Ureter (tissue), 1 donor: ENCODE results near the gene PPFIA2. TPM values are rescaled to one million over a fixed set of nuclear protein-coding genes. Genes with fewer than 3 reads are reported as not detected.

Experiments
- DNase-seq: peaks from one replicate; pipeline ENCODE4 v3.0.0-alpha.2; 2020; ENCODE audit warnings: low spot score
- total RNA-seq: library from RNA; stranded (reverse); gene quantifications from one replicate; pipeline ENCODE4 v1.2.4, GENCODE V29; 2023
- donor health status: DM: yes; HTN: yes; CAD: no.

Gene PPFIA2
- total RNA-seq, 1 donor from 2014 or later = 18.5 TPM

DNA sequence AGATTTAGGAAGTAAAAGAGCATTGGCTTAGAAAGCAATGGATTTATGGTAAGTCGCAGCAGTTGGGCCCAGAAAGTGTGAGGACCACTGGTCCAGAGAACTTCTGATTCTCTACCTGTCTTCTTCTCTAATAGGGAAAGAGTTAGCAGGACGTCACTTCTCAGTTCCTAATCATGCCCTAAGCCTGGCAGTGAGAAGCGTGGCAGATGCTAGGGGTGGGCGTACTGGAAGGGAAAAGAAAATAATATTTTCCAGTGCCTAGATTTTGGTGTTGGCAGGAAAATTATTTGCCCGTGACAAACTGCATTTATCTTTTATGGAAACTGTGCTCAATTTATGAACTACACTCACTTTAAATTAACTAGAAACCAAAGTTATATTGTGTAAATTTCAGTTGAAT, 212.3 kb downstream of the PPFIA2 start:
- DNase-seq = no peak

GRCh38 chr12:81543621-81544139, 215.5 kb downstream of the PPFIA2 start:
- no peak for DNase-seq

GRCh38 chr12:81542065-81543010, 216.8 kb downstream of the PPFIA2 start:
- no peak for DNase-seq

GRCh38 chr12:81541121-81541520, 218.0 kb downstream of the PPFIA2 start:
- no peak for DNase-seq

DNA sequence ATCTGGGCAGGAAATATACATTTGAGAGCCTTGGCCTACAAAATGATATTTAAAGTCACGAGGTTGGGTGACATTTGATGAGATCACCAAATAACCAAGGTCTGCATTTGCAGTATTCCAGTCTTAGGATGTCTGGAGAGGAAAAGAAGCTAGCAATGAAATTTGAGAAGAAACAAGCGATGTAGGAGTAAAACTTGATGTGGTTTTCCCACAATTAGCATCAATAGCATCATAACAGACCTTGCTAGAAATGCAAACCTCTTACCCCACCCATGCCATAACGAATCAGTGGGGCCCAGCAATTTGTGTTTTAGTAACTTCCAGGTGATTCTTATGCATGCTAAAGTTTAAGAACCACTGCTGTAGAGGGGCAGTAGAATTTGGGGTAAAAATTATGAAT, 219.9 kb downstream of the PPFIA2 start:
- no peak for DNase-seq

DNA sequence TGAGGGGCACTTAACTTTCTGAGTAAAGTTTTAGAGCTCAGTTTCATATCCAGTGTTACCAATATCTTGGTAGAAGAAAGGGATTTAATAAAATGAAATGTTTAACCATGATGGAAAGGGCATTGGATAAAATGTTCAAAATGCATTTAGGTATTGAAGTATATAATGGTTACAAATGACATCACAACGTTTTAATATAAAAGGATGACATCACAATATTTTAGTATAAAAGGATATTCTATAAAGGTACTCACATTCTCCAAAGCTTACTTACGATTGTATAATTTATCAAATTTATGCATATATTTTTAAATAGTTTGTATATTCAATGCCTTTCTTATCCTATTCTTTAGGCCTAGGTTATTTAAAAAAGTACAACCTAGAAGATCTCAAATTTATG, 226.1 kb downstream of the PPFIA2 start:
- no peak for DNase-seq

GRCh38 chr12:81530352-81530751, 228.8 kb downstream of the PPFIA2 start:
- no peak for DNase-seq

- DNase-seq = no peak
These were observed 238.8 kb downstream of the PPFIA2 start for GRCh38 chr12:81520064-81520945.

DNA sequence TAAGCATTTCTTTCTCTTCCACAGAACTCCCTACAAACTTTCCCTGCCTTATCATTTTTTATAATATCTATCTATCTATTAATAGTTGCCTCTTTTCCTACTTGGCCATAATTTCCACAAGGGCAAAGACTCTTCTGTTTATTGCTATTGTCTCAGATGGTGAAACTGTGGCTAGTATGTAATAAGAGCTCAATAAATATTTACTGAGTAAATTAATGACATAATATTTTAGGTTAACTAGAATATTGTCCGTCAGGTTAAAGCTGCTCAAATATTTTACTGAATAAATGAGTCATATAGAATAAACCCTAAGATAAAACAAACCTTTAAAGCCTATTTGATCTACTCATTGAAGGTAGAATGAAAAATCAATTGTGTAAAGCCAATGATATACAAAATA, 240.5 kb downstream of the PPFIA2 start:
- DNase-seq = no peak

DNA sequence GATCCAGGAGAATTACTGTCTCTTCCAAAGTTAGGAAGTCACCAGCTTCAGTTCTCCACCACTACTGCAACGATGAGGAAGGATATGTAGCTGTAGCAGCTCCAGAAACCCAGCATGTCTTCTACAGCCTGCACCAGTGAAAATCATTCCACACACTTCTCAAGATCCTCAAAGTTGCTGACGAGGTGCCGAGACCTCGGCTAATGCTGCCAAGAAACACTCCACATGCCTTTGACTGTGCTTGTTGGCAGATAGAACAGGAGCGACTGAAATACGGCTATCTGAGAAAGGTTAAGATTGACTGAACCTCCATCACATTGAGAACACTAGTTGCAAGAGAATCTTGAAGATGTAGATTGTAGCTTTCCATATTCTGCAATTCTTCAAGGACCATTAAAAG, 241.9 kb downstream of the PPFIA2 start:
- DNase-seq = no peak

DNA sequence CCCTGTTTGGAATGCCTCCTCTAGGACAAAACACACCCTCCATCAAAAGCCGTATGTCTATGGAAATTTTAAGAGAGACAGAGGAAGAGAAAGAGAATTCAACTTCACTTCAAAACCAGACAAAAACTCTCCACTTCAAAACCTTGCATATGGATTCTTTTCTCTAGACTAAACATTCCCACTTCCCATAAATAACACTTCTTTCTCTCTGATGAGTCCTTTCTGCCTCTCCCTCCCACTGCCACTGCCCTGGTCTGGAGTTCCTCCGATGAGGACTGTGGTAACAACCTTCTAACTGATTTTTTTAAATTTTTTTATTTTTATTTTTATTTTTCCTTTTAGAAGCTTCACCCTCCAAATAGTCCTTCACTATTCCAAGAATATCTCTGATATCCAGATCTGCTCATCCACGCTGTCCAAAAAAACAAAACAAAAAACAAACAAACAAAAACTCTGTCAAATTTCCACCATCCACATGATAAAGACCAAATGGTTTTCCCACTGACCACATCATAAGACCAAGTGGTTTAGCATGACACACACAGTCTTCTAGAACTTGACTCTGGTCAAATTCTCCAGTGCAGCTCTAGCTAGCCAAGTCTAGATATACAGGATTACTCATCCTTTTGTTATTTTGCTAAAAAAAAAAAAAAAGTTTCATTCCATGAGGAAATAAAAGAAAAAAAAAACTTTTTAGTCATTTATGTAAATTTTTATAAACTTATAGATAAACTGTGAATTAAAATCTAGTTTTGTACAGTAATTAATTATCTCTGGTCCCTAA, 256.0 kb downstream of the PPFIA2 start:
- DNase-seq = no peak

GRCh38 chr12:81500788-81501187, 258.4 kb downstream of the PPFIA2 start:
- DNase-seq = no peak

GRCh38 chr12:81499809-81500208, 259.3 kb downstream of the PPFIA2 start:
- DNase-seq = no peak

- DNase-seq = no peak
These were observed 266.9 kb downstream of the PPFIA2 start for GRCh38 chr12:81492131-81492720.

GRCh38 chr12:81472934-81473333, 286.2 kb downstream of the PPFIA2 start:
- no peak for DNase-seq

- no peak for DNase-seq
These were observed 288.2 kb downstream of the PPFIA2 start for GRCh38 chr12:81470923-81471322.

DNA sequence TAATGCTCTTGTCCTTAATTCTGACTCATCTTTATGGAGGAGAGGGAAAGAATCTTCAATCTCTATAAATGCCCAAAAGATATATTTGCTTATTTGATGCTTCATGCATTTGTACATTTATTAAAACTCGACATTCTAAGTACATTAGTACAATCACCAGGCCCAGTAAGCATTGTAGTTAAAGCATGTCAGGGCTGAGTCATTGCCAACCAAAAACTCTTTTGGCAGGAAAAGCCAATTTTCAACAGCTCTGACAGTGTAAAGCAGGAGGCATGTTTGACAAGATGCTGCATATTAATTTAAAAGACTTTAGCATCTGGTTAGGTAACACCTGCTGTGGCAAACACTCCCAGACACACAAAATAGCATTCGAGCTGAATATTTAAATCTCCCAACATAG, 290.9 kb downstream of the PPFIA2 start:
- no peak for DNase-seq

- DNase-seq = no peak
These were observed 293.3 kb downstream of the PPFIA2 start for GRCh38 chr12:81465876-81466275.

DNA sequence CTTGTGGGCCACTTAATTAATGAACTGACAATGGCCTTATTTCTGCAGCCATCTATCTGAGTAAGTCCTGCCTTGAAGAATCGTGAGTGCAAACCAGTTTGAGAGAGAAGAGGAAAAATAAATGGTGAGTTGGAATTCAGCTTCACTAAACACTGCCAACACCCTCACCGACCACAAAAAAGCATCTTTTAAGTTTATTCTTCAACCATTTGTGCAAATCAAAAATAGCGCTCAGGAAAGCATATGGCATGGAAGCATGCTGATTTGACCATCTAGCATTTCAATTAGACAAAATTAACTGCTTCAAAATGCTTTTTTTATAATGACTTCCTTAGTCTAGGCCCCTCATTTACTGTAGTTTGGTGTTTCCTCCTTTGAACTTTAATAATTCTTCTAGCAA, 294.0 kb downstream of the PPFIA2 start:
- DNase-seq = no peak

DNA sequence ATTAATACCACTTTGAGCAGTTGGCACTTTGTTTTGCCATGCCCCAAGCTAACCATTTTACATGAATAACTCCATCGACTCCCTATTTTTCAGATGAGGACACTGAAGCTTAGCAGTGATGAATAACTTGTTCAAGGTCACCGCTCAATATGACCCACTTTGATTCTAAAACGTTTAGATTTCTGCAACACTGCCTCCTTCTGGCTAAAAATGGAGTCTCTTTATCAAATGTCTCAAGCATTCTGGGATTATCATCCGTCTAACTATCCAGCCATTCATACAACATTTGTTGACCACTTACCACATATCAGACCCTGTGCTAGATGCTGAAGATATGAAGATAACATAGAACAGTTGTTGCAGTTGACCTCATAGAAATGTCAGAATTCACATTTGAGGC, 298.0 kb downstream of the PPFIA2 start:
- no peak for DNase-seq
